Activated CD8-positive, alpha-beta memory T cell treated with anti-CD3 and anti-CD28 coated beads for 4 hours (primary cell): ENCODE measurements around the gene ZBTB39.
A peak's percentile ranks its signal among the peaks of the same experiment; 100 is the strongest.
"Not testable (repeated sequence)": the region's sequence is repeated elsewhere in the genome, so short reads cannot be mapped to it uniquely, and the experiment has no call there.

Experiments
- DNase-seq, 2 donors: peaks; one replicate each; pipeline ENCODE4 v3.0.0-alpha.2; 2020; ENCODE audit warnings: low read depth in 2 of 2

The ZBTB39 gene

GRCh38 chr12:57000393-57000792, 6.0 kb downstream of the ZBTB39 start:
- DNase-seq, result no peak

- no peak for DNase-seq
Measured at GRCh38 chr12:56999456-56999855, 6.9 kb downstream of the ZBTB39 start.

GRCh38 chr12:56998981-56999380, 7.4 kb downstream of the ZBTB39 start:
- DNase-seq, result no peak

- no peak for DNase-seq
Measured at GRCh38 chr12:56998316-56998715, 8.0 kb downstream of the ZBTB39 start.

GRCh38 chr12:56996793-56997545, 9.4 kb downstream of the ZBTB39 start:
- no peak for DNase-seq

GRCh38 chr12:56995930-56996496, 10.3 kb downstream of the ZBTB39 start:
- DNase-seq, result no peak

- no peak for DNase-seq
Measured at GRCh38 chr12:56995201-56995929, 11.0 kb downstream of the ZBTB39 start.

- DNase-seq, result no peak
Measured at GRCh38 chr12:56994231-56994746, 12.1 kb downstream of the ZBTB39 start.

GRCh38 chr12:56993346-56993745, 13.0 kb downstream of the ZBTB39 start:
- DNase-seq, result no peak

- no peak for DNase-seq
Measured at GRCh38 chr12:56991319-56992246, 14.8 kb downstream of the ZBTB39 start.

GRCh38 chr12:56990648-56991318, 15.6 kb downstream of the ZBTB39 start:
- DNase-seq, result no peak

- DNase-seq, result no peak
Measured at GRCh38 chr12:56989861-56990610, 16.3 kb downstream of the ZBTB39 start.

- no peak for DNase-seq
Measured at GRCh38 chr12:56988207-56988739, 18.1 kb downstream of the ZBTB39 start.

GRCh38 chr12:56987551-56988053, 18.7 kb downstream of the ZBTB39 start:
- DNase-seq, result peak; percentile 39 to 49

- DNase-seq, result no peak
Measured at GRCh38 chr12:56987011-56987410, 19.3 kb downstream of the ZBTB39 start.

GRCh38 chr12:56985714-56986113, 20.6 kb downstream of the ZBTB39 start:
- DNase-seq, result not testable (repeated sequence)

- no peak for DNase-seq
Measured at GRCh38 chr12:56983386-56983785, 23.0 kb downstream of the ZBTB39 start.

- DNase-seq, result not testable (repeated sequence)
Measured at GRCh38 chr12:56982578-56983236, 23.6 kb downstream of the ZBTB39 start.

GRCh38 chr12:56980941-56981530, 25.3 kb downstream of the ZBTB39 start:
- no peak for DNase-seq
